Measurements from ENCODE around the gene IQGAP2. TPM values are rescaled to one million over a fixed set of nuclear protein-coding genes. Genes with fewer than 3 reads are reported as not detected.

IQGAP2 gene
- total and polyA plus RNA-seq, 2 of the 8 experiments (the other 6 are each of a cell fraction or from before 2014, with no cell fraction given), result 19.7 to 66.0 TPM

- peak; percentile 95 for FAIRE-seq
- no peak overlapping the region for H3K56ac ChIP-seq (replicated peaks; ENCODE audit: insufficient read length, low read depth, low read length)
- no peak overlapping the region for H2AFZ ChIP-seq (ENCODE audit: low read length)
- H4K20me1 ChIP-seq (replicated peaks in 1 of 2; ENCODE audit: control insufficient read depth in 1 of 2, insufficient read depth in 2 of 2, low read length in 2 of 2), result peaks cover 0 to 2% of the 10 kb centered on the region in 2 experiments
- no peak overlapping the region for H3K14ac ChIP-seq (ENCODE audit: insufficient read length)
- peak overlapping the region; percentile 64; the same call in 1 of the 2 replicates for H2BK5ac ChIP-seq (ENCODE audit: low read depth, low read length)
- H3K79me2 ChIP-seq (ENCODE audit: control insufficient read depth in 1 of 2, insufficient read depth in 2 of 2, low read length in 2 of 2), result peaks cover 0 to 7% of the 10 kb centered on the region in 2 experiments; a peak in 2 of 4 replicates
- H3K79me1 ChIP-seq (ENCODE audit: low read depth, low read length), result 0 out of 2 replicates have a peak, but pooled peaks cover 3% of the 10 kb centered on the region
- no peak overlapping the region; the same call in 1 of the 2 replicates for H2BK20ac ChIP-seq (ENCODE audit: low read length)
- no peak overlapping the region for H3K9ac ChIP-seq (replicated peaks in 1 of 4; ENCODE audit: extremely low read depth in 1 of 4, low read depth in 3 of 4, low read length in 3 of 4)
- H4K8ac ChIP-seq (ENCODE audit: extremely low read depth, insufficient read depth, low read length), result no peak overlapping the region
- peaks cover 2% of the 10 kb centered on the region; the same call in 1 of the 2 replicates for H3K23me2 ChIP-seq (ENCODE audit: low read depth, low read length)
- 17% methylated on average over 2 of the region's 2 CpGs; no CpG with 5 or more reads in 1 of the 2 experiments for WGBS, 2 experiments (ENCODE audit: extremely low coverage in 1 of 2, insufficient coverage in 1 of 2, insufficient read length in 1 of 2, insufficient replicate concordance in 2 of 2, low coverage in 1 of 2, low lambda C conversion rate in 2 of 2, missing lambda C conversion rate in 1 of 2)
- POLR2A ChIA-PET (ENCODE audit: partially characterized antibody), result interaction anchor here (0.6 to 2.6 kb wide), 7 partner anchors 10 to 179 kb away, joined by 3 to 7 read pairs (median 3); no protein-coding TSS in a partner anchor
- no peak overlapping the region for H4K5ac ChIP-seq (ENCODE audit: insufficient read length, low read depth, low read length)
- no peak overlapping the region for H4K91ac ChIP-seq (replicated peaks; ENCODE audit: insufficient read length, low read length)
- DNase-seq (ENCODE audit: low read depth in 1 of 2, low spot score in 2 of 2), result no peak
- no peaks in the 10 kb centered on the region for H3K36me3 ChIP-seq (ENCODE audit: control insufficient read depth in 2 of 4, insufficient read depth in 4 of 4, low read length in 3 of 4)
- H3K4ac ChIP-seq (replicated peaks; ENCODE audit: insufficient read length, low read depth, low read length), result no peak overlapping the region
- H3K27ac ChIP-seq (ENCODE audit: low read depth, low read length), result no peak overlapping the region
- H2BK15ac ChIP-seq (ENCODE audit: low read length), result no peak overlapping the region
- no peaks in the 10 kb centered on the region for H3K27me3 ChIP-seq (replicated peaks in 1 of 4; ENCODE audit: control insufficient read depth in 3 of 4, extremely low read depth in 1 of 4, insufficient read depth in 3 of 4, low read length in 3 of 4)
- CTCF ChIA-PET (ENCODE audit: partially characterized antibody), result interaction anchor here (0.6 to 3.5 kb wide), 10 partner anchors 9 to 110 kb away, joined by 3 to 26 read pairs (median 3); partner anchors contain the start of gene IQGAP2
- H2AK5ac ChIP-seq (ENCODE audit: low read depth, low read length), result no peak overlapping the region
- H3K9me3 ChIP-seq (ENCODE audit: insufficient read depth in 2 of 2, low read depth in 1 of 2, low read length in 1 of 2), result no peaks in the 10 kb centered on the region
- peaks cover 7 to 39% (median 26%) of the 10 kb centered on the region in 4 experiments; a peak in 6 of 7 replicates for H3K4me1 ChIP-seq (replicated peaks in 1 of 4; ENCODE audit: control insufficient read depth in 3 of 4, insufficient read depth in 4 of 4, low read length in 3 of 4)
- H3K4me3 ChIP-seq (ENCODE audit: extremely low read depth in 1 of 4, insufficient read depth in 2 of 4, low read depth in 3 of 4, low read length in 4 of 4), result peak overlapping the region in 1 of 4 experiments; percentile 12; a peak in 1 of 8 replicates
- no peak overlapping the region for H3K23ac ChIP-seq (ENCODE audit: insufficient read length)
- H3K4me2 ChIP-seq (ENCODE audit: insufficient read depth in 1 of 2, low read depth in 2 of 2, low read length in 2 of 2), result peak overlapping the region; percentile 39 to 53; a peak in 2 of 4 replicates
- no peak overlapping the region for H2BK120ac ChIP-seq (replicated peaks; ENCODE audit: low read depth, low read length)
- H2BK12ac ChIP-seq (ENCODE audit: low read depth, low read length), result 0 out of 2 replicates have a peak overlapping the region, but pooled peaks have one; percentile 78
- peak overlapping the region; percentile 89; the same call in 1 of the 2 replicates for H3K18ac ChIP-seq (ENCODE audit: extremely low read depth, low read length)
- TF ChIP-seq TCF12 (IDR thresholded peaks at IDR 0.05; ENCODE audit: low read depth, low read length) (0 out of 2 replicates have a peak, but pooled peaks have one; percentile 14), NANOG (IDR thresholded peaks at IDR 0.05; ENCODE audit: insufficient read depth, low read depth, low read length, poor library complexity, severe bottlenecking) (peak; percentile 78), RNF2 (IDR thresholded peaks at IDR 0.05; ENCODE audit: borderline replicate concordance, low read depth, low read length, missing control alignments, poor library complexity, severe bottlenecking) (no peak), SIRT6 (IDR thresholded peaks at IDR 0.05; ENCODE audit: low read length) (no peak), BRCA1 (IDR thresholded peaks at IDR 0.05; ENCODE audit: low read depth, low read length) (peak; percentile 33; the same call in 1 of the 2 replicates), HDAC2 (IDR thresholded peaks at IDR 0.05; ENCODE audit: borderline replicate concordance in 1 of 2, low read depth in 2 of 2, low read length in 2 of 2) (peak in 1 of 2 experiments; percentile 13; a peak in 1 of 4 replicates), JUN (IDR thresholded peaks at IDR 0.05; ENCODE audit: low read depth, low read length) (no peak), TEAD4 (IDR thresholded peaks at IDR 0.05; ENCODE audit: low read depth, low read length) (no peak), CHD1 (IDR thresholded peaks at IDR 0.05; ENCODE audit: low read depth, low read length) (no peak), KDM1A (IDR thresholded peaks at IDR 0.05; ENCODE audit: borderline replicate concordance, low read length) (peak; percentile 92; the same call in 1 of the 2 replicates)
Observed at GRCh38 chr5:76499507-76500161, 96.5 kb downstream of the IQGAP2 start.

Data from H1 (cell line).